Measurements from ENCODE around the gene ADGRF3.
A peak's percentile ranks its signal among the peaks of the same experiment; 100 is the strongest.
"Not testable (repeated sequence)": the region's sequence is repeated elsewhere in the genome, so short reads cannot be mapped to it uniquely, and the experiment has no call there.

Gene ADGRF3

DNA sequence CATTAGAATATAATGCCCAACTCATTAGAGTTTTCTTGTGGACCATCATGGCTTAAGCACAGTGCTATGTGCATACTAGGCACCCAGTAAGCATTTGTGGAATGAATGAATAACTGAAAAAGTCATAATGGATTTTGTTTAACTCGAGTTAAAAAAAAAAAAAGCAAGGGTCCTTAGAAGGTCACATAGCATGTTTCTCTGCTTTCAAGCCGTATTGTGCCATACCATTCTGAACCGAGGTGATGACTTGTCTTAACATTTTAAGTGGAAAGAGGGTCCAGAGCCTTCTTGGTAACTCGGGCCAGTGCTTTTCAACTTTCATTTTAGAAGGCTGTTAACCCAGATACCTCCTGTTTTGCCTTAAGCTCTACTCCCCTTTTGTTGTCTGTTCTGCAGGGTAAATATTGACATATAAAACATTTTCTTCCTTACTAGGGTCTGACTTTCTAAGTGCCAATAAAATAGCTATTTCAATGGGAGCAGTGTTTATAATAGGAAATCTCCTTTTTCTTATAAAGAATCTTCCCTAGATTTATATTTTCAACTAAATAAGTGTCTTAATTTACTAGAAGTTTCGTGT, 787 bp upstream of the ADGRF3 start:
- peak; percentile 11 for DNase-seq

DNA sequence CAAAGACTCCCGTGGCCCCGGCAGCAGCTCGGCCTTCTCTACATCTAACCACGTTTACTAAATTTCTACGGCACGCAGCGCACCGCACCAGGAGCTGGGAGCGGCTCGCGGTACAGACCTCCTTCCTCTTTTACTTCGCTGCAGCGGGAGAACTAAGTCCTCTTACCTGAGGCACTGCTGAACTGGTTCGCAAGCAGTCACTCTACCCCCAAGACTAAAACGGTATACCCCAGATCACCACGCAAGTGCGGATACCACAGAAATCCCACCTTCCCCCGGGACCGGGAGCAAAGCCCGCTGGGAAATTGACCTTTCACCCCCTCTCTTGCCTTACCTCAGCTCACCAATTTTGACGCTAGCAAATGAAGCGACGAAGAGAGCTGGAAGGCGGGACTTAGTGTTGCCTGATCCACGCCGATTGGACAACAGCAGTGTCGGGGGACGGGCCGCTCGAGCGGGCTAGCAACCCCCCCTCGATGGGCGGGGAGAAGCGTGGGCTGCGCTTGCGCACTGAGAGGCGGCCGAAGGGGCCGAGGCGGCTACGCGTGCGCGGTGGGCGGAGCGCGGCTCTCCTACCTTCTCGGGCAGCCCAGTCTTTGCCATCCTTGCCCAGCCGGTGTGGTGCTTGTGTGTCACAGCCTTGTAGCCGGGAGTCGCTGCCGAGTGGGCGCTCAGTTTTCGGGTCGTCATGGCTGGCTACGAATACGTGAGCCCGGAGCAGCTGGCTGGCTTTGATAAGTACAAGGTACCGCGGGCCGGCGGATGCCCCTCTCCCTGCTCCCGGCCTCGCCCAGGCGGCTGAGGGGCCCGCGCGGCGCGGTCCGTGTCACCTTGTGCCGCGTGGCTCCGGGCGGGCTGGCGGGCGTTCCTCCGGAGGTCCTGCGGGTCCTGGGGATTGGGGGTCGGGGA, 790 bp downstream of the ADGRF3 start, which contains the start of gene SELENOI:
TSS of gene SELENOI (plus strand) at position 599 of the 909 bp plus-strand sequence. CDS start at position 689, 90 bp downstream.
- peak; percentile 100 for DNase-seq

DNA sequence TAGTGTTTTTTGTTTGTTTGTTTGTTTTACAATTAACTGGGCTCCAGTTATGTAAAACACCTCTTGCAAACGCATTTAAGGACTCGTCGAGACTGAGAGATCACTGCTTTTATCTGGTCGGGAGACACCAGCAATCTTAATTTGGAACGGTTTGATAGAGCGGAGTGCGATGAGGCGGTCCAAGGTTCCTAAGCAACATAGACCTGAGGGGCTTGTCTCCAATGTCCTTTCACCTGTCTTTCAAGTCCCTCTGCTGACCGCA, 1.4 kb downstream of the ADGRF3 start:
- DNase-seq: no peak

DNA sequence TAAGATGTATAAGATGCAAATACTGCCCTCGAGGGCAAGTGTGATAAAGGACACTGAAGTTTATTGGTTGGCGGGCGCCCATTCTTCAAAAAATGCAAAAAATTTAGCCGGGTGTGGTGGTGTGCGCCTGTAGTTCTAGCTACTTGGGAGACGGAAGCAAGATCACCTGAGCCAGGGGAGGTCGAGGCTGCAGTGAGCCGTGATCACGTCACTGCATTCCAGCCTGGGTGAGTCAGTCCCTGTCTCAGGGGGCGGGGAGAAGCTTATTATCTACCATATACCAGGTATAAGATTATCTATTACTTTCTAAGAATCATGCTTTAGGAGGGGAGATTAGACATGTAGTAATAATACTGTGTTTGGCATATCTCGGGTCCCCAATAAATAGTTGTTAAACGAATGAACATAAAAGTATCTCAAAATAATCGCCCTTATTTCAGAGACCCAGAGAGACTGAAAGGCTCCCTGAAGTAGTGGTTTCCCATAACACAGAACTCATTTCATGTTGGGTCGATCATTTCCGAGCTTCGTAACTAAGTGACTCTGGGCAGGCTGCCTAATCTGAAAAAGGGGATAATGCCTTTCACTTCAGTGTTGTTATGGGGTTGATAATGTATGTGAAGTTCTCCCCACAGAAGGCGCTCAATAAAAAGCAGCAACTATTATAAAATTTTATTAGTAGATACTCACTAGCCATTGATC, 1.9 kb downstream of the ADGRF3 start:
- peak; percentile 10 for DNase-seq

DNA sequence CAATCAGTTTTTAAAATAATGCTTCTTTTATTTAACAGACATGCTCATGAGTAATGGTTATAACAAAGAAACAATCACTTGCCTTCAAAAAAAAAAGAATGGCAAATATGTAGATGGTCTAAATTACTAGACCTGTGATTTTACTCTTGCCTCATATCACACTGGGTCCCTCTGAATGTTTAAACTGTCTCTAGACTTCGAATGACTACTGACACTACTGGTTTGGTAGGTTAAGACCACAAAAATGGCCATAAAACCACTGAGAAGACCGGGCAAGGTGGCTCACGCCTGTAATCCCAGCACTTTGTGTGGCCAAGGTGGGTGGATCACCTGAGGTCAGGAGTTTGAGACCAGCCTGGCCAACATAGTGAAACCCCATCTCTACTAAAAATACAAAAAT, 5.8 kb downstream of the ADGRF3 start:
- DNase-seq: no peak

DNA sequence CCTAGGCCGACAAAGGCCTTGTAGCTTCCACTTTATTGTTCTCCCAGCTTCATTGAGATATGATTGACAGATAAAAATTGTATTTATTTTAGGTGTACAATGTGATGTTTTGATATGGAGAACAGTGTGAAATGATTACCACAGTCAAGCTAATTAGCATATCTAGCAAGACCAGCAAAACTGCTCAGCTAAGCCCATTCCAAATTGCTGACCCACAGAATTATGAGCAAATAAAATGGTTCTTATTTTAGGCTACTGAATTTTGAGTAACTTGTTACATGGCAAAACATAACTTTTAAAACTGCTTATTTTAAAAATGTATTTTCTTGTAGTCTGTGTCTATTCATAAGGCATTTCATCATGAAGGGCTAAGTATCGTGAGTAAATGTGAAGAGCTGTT, 9.3 kb downstream of the ADGRF3 start:
- DNase-seq: no peak

DNA sequence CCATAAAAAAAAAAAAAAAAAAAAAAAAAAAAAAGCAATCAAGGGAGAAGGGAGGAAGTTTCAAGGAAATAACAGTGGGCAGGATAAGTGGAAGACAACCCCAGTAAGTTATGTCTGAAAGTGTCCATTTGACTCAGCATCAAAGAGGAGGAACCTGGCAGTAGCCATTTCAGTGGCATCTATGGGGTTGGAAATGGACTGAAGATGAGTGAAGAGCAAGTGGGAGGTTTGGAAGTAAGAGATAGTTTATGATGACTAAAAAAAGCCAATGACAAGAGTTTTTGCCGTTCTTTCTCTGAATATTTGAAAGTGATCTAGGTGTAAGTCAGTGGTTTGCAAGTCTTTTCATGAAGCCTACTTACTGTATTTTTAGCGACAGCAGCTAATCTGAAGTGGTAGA, 9.9 kb downstream of the ADGRF3 start:
- no peak for DNase-seq

DNA sequence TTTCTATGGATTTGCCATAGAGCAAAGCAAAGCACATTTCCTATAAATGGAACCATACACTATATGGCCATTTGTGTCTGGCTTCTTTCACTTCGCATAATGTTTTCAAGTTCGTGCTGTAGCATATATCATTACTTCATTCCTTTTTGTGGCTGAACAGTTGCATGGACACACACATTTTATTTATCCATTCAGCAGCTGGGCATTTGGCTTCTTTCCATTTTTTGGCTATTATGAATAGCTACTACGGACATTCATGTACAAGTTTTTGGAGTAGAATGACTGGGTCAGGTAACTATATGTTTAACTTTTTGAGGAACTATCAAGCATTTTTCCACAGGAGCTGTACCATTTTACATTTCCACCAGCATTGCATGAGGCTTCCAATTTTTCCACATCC, 11.4 kb downstream of the ADGRF3 start:
- no peak for DNase-seq

DNA sequence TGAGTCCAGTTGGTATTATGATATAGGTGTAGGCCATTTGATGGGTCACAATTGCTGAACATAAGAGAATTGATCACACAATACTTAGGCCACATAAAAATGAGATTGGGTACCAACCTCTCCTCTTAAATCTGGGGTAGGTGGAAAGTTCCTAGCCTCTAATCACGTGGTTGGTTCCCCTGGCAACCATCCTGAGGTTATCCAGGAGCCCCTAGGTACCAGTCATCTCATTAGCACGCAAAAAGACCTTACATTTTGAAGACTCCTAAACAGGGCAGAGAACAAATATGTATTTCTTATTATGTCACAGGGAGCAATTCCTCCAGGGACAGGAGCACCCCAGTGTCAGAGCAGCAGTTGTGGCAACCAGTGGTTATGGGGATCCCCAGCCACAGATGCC, 13.3 kb downstream of the ADGRF3 start:
- no peak for DNase-seq

DNA sequence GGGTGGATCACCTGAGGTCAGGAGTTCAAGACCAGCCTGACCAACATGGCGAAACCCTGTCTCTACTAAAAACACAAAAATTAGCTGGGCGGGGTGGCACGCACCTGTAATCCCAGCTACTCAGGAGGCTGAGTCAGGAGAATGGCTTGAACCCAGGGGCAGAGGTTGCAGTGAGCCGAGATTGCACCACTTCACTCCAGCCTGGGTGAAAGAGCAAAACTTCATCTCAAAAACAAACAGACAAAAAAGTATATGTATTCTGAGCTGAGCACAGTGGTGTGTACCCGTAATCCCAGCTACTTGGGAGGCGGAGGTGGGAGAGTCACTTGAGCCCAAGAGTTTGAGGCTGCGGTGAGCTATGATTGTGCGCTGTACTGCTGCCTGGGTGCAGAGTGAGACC, 15.3 kb downstream of the ADGRF3 start:
- DNase-seq: not testable (repeated sequence)

DNA sequence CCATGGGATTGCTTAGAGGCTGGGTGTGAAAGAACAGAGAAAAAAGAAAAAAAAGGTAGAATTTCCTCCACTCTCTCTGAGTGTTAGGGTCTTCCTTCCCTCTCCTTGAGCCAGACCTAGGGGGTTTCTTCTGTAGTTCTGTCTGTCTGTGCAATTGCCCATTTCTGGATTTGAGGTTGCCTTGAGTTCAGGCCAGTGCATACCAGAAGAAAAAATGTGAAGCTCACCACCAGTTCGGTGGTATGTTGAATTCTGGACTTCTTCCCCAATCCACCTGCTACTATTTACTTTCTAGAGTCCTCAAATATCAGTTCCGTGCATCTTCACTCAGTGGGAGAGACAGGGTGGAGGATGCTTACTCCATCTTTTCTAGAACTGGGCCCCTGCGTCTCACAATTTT, 16.0 kb downstream of the ADGRF3 start:
- no peak for DNase-seq

DNA sequence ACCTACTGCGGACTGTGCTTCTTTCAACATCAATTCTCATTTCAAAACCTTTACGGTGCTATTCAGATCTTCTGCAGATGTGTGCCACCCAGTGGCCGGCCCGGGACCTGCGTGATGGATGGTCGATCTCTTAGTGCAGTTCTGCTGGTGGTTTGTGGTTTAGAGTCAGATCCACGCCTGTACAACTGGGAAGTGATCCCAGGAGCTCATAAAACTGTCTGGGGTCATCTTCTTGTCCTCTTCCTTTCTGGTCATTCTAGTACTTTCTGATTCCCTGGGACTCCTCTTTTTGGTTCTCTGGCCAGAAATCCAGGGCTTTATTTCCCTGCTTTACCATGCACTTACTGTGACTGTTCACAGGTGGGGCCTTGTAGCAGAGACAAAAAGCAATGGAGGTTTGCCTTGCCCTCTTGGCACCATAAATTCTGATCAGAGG, 16.5 kb downstream of the ADGRF3 start:
- DNase-seq: peak; percentile 81

DNA sequence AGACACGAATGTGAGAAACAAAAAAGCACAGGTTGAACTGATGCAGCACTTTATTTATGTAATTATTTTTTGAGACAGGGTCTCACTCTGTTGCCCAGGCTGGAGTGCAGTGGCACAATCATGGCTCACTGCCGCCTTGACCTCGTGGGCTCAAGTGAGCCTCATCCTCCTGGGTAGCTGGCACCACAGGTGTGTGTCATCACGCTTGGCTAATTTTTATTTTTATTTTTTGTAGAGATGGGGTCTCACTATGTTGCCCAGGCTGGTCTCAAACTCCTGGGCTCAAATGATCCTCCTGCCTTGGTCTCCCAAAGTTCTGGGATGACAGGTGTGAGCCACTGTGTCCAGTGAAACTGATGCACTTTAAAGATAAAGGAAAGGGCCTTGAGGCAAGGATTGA, 17.5 kb downstream of the ADGRF3 start:
- not testable (repeated sequence) for DNase-seq

DNA sequence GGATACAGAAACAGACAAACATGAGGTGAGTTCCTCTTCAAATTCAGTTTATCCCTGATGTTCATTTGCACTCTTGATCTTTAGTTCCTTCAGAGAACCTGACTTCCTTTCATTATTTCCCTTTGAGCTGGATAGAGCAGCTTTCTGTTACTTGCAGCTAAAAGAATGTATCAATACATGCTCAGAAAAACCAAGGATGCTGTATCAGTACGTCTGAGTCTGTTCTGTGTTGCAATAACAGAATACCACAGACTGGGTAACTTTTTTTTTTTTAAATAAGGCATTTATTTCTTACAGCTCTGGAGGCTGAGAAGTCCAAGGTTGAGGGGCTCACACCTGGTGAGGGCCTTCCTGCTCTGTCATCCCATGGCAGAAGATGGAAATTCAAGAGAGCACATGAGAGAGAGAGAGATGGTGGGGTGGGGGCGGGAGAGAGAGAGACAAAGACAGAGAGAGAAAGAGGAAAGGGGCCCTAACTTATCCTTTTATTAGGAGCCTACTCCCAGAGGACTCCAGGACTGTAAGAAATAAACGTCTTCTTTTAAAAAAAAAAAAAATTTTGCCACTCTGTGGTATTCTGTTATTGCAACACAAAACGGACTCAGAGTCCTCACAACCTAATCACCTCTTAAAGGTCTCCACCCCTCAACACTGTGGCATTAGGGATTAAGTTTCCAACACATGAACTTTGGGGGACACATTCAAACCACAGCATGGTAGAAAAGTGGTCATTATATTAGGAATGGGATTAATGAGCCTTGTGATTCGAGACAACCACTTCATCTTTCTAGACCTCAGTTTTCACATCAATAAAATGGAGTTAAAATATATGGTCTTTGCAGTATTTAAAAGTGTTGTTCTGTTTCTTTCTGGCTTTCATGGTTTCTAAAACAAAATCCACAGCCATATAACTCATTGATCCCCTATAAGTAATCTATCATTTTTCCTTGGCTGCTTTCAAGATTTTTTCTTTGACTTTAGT, 19.0 kb downstream of the ADGRF3 start:
- no peak for DNase-seq

DNA sequence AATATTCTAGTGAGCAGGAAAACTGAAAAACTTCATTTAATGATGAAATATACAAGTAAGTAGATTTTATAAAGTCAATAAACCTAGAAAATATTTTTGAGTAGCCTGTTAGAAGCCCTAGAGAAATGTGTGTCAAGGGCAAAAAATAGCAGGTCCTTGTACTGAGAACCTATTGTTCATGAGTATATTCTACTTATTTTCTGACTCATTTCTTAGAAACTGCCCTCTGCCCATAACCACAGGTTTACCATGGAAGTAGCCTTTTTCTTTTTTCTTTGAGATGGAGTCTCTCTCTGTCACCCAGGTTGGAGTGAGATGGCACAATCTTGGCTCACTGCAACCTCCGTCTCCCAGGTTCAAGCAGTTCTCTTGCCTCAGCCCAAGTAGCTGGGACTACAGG, 20.1 kb downstream of the ADGRF3 start:
- no peak for DNase-seq

DNA sequence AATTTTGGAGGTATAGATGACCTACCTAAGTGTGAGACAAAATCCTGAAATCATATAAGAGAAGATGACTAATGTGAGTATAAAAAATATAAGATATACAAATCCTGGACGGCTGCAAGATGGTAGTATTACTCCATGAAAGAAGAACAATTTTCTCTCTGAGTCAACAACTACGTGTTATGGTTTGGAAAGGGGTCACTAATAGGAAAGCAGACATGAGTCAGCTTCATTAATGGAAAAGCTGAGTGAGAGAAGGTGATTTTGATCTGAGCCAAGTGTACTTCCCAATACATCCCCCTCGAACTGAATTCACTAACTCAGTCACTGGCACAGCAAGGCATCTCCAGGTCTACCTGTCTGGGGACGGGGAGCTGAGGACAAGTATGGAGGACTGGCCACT, 20.7 kb downstream of the ADGRF3 start:
- DNase-seq: no peak

DNA sequence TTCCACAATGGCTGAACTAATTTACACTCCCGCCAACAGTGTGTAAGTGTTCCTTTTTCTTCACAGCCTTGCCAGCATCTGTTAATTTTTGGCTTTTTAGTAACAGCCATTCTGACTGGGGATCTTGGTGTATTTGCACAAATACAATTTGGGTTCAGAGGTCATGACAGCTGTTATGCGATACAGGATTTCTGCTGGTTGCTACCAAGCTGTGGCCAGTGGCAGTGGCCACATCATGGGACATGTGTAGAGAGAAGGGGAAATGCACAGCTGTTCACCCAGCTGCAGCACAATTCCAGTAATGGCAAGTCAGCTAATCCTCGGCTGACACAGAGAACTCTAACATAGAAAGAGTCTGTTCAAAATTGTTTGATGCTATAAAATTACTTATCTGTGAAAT, 21.7 kb downstream of the ADGRF3 start:
- no peak for DNase-seq

DNA sequence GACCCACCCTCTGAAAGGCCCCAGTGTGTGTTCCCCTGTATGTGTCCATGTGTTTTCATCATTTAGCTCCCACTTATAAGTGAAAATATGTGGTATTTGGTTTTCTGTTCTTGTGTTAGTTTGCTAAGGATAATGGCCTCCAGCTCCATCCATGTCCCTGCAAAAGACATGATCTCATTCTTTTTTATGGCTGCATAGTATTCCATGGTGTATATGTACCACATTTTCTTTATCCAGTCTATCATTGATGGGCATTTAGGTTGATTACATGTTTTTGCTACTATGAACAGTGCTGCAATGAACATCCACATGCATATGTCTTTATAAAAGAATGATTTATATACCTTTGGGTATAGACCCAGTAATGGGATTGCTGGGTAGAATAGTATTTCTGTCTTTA, 22.1 kb downstream of the ADGRF3 start:
- DNase-seq: not testable (repeated sequence)

DNA sequence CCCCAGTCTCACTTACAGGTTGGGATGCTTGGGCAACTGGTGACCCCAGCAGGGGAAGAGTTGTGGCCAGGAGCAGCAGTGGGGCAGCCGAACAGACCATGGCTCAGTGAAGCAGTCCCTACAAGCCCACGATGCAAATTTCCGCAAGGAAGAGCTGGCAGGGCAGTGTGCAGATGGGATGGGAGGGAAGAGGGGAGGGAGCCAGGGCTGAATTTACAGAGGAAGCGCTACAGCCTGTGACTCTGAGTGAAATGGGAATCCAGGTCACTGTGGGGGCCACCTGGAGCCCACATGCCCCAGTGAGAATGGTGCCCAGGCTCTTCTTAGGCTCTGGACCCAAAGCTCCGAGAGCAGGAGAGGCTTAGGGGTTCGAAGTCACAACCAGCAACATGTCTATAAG, 27.6 kb downstream of the ADGRF3 start:
- DNase-seq: no peak

DNA sequence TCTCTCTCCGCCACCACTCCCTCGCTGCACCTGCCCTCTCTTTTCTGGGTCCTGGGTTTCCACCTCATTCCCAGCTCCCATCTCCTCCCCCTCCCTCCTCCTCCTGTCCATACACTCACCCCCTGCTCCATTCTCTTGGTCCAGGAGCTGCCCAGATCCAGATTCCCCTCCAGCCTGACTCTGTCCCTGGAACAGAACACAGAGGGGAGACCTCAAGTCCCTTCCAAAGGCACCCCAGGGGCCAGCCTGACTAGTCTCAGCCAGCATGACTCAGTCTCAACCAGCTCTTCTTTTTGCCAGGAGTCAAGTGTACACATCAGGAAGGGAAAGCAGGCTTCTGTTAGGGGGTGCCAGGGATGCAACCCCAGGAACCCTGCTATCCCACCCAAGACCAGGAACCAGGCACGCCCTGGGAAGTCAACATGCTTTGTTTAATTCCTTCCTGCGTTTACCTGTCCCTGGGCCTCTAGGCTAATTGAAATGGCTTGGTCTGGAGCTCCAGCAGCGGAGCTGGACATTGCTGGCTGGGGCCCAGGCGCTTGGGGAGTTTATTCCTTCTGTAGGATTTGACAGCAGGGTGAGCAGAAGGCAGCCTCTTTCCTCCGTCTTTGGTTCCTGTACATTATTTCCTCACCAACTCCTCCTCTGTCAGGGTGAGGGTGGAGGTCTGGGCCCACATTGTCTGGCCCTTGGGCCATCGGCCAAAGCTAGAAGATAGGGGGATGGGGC, 29.0 kb downstream of the ADGRF3 start:
- no peak for DNase-seq

DNA sequence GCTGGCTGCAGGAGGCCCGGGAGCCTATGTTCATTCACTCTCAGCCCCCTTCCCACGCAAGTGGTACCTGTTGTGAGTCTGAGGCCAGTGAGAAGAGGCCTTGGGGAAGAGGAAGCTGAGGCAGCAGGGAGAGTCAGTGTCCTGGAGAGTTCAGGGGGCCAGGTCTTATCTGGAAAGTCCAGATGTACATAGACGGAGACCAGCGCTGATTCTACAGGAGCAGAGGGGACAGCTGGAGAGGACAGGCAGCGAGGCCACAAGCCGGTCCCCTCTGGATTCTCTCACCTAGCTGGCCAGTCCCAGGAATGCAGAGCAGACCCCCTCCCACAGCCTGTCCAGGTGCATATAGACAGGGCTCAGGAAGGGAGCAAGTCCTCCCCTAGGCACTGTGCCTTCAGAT, 29.7 kb downstream of the ADGRF3 start:
- DNase-seq: no peak

DNA sequence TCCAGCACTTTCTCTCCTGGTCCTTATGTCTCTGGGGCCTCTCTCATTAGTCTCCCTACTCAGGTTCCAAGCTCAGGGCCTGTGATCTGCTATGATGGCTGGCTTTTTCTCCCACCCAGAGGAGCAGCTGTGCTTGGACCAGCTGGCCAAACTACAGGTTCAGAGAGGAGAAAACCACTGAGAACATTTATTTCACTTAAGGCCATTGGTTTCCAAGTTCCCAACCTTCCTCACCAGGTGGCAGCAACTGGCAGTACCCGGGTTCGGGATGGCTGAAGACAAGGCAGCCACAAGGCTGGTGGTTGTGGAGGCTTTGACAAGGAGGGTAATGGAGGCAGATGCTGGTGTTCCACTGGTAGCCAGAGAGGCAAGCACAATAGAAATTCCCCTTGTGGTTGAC, 30.5 kb downstream of the ADGRF3 start:
- DNase-seq: no peak

Measured in CD4-positive, alpha-beta T cell treated with Interleukin-21 for 1 hour (primary cell).